ENCODE results near the gene ZNF366. TPM values are rescaled to one million over a fixed set of nuclear protein-coding genes. Genes with fewer than 3 reads are reported as not detected.

The ZNF366 gene
- total and polyA plus RNA-seq, 2 donors from 2014 or later = 0.22 to 8.1 TPM

DNA sequence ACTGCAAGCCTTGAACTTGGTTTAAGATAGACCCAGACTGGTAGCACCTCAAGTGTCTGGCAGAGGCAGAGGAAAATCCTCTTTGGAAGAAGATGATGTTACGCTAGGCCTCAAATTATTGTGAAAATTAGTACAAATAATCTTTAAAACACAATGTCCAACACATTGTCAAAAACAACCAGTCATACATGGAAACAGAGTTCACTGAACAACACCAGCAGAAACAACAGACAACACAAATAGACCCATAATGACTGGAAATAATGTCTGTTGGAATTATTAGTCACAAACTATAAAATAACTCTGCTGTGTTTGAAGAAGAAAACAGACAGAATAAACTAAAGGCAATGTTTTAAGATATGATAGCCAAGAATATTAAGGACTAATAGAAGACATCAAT, 15.4 kb upstream of the ZNF366 start:
- FAIRE-seq = no peak
- Histone ChIP-seq H3K27me3 (ENCODE audit: control insufficient read depth, insufficient read depth, low read length) (no peaks in the 10 kb centered on the region), H3K4me3 (ENCODE audit: low read length in 3 of 3) (no peak overlapping the region), H3K9me3 (ENCODE audit: control insufficient read depth in 2 of 3, insufficient read depth in 1 of 3, low read length in 3 of 3) (no peaks in the 10 kb centered on the region), H3K4me1 (ENCODE audit: control insufficient read depth in 2 of 3, insufficient read depth in 2 of 3, low read depth in 1 of 3, low read length in 3 of 3) (peaks cover 0 to 4% (median 0%) of the 10 kb centered on the region in 3 donors), H3K9ac (ENCODE audit: low read length in 3 of 3) (no peak overlapping the region), H3K36me3 (ENCODE audit: control insufficient read depth in 2 of 3, insufficient read depth in 3 of 3, low read length in 3 of 3) (no peaks in the 10 kb centered on the region), H3K27ac (ENCODE audit: low read depth in 2 of 2, low read length in 2 of 2) (no peak overlapping the region)
- intact Hi-C loops (cut with DNase I) = no loop called here
- DNase-seq = no peak
- TF ChIP-seq, protein P1, sequence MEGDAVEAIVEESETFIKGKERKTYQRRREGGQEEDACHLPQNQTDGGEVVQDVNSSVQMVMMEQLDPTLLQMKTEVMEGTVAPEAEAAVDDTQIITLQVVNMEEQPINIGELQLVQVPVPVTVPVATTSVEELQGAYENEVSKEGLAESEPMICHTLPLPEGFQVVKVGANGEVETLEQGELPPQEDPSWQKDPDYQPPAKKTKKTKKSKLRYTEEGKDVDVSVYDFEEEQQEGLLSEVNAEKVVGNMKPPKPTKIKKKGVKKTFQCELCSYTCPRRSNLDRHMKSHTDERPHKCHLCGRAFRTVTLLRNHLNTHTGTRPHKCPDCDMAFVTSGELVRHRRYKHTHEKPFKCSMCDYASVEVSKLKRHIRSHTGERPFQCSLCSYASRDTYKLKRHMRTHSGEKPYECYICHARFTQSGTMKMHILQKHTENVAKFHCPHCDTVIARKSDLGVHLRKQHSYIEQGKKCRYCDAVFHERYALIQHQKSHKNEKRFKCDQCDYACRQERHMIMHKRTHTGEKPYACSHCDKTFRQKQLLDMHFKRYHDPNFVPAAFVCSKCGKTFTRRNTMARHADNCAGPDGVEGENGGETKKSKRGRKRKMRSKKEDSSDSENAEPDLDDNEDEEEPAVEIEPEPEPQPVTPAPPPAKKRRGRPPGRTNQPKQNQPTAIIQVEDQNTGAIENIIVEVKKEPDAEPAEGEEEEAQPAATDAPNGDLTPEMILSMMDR (IDR thresholded peaks at IDR 0.05; ENCODE audit: borderline replicate concordance, extremely low read depth, insufficient read depth) = no peak

DNA sequence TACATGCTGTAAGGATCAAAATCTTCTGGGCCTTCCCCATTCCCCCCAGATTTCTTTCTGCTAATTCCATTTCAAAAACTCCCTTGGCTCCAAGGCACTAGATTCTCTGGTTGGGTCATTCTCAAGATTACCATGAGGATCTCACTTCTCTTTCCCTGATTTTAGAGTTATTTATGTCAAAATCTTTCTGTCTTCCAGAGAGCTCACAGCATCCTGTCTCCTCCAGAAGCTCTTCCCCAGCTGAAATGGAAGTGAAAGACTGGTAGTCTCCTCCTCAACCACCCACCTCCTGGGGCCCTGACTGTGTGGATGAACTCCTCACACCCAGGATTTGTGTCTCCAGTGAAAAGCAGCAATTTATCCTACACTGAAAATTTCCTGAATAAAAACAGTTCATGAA, 11.9 kb upstream of the ZNF366 start:
- FAIRE-seq = no peak
- intact Hi-C loops (cut with DNase I) = no loop called here
- Histone ChIP-seq H3K9me3 (ENCODE audit: control insufficient read depth in 2 of 3, insufficient read depth in 1 of 3, low read length in 3 of 3) (no peaks in the 10 kb centered on the region), H3K36me3 (ENCODE audit: control insufficient read depth in 2 of 3, insufficient read depth in 3 of 3, low read length in 3 of 3) (no peaks in the 10 kb centered on the region), H3K27ac (ENCODE audit: low read depth in 2 of 2, low read length in 2 of 2) (no peak overlapping the region), H3K9ac (ENCODE audit: low read length in 3 of 3) (no peak overlapping the region), H3K27me3 (ENCODE audit: control insufficient read depth, insufficient read depth, low read length) (no peaks in the 10 kb centered on the region), H3K4me3 (ENCODE audit: low read length in 3 of 3) (no peak overlapping the region), H3K4me1 (ENCODE audit: control insufficient read depth in 2 of 3, insufficient read depth in 2 of 3, low read depth in 1 of 3, low read length in 3 of 3) (peaks cover 0 to 4% (median 0%) of the 10 kb centered on the region in 3 donors)
- TF ChIP-seq, protein P1 (IDR thresholded peaks at IDR 0.05; ENCODE audit: borderline replicate concordance, extremely low read depth, insufficient read depth) = no peak
- no peak for DNase-seq

DNA sequence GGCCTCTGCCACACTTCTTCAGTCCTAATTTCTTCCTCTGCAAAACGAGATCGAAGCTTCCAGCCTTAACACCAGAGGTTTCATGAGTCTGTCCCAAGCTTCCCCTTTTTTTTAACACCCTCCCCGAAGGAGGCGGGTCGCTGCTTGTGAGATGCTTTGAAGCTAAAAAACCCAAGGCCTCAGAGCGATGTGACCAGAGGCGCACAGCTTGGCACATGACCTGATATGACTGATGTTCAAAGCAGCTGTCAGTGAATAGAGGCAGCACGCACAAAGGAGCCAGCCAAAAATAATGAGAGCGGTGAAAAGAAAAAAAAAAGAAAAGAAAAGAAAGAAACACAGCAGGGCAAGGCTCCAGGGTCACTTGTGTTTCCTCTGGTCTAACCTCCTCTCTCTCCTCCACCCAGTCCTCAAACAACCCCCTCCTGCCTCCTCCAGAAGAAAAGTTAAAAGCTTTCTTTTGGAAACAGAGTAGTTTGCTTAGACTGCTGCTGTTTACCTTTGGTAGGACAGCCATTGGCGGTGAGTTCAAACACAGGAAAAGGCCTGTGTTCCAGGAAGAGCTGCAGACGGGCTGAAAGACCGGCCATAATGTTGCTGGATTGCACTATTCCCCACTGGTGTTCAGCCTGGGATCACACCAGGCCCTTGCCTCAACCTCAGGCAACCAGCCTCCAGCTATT, 10.9 kb upstream of the ZNF366 start:
- intact Hi-C loops (cut with DNase I) = no loop called here
- H3K9ac ChIP-seq (ENCODE audit: low read length in 3 of 3) = no peak overlapping the region
- no peaks in the 10 kb centered on the region for H3K36me3 ChIP-seq (ENCODE audit: control insufficient read depth in 2 of 3, insufficient read depth in 3 of 3, low read length in 3 of 3)
- peaks cover 0 to 2% (median 0%) of the 10 kb centered on the region in 3 donors for H3K4me1 ChIP-seq (ENCODE audit: control insufficient read depth in 2 of 3, insufficient read depth in 2 of 3, low read depth in 1 of 3, low read length in 3 of 3)
- no peaks in the 10 kb centered on the region for H3K9me3 ChIP-seq (ENCODE audit: control insufficient read depth in 2 of 3, insufficient read depth in 1 of 3, low read length in 3 of 3)
- TF ChIP-seq, protein P1 (IDR thresholded peaks at IDR 0.05; ENCODE audit: borderline replicate concordance, extremely low read depth, insufficient read depth) = no peak
- H3K4me3 ChIP-seq (ENCODE audit: low read length in 3 of 3) = no peak overlapping the region
- no peaks in the 10 kb centered on the region for H3K27me3 ChIP-seq (ENCODE audit: control insufficient read depth, insufficient read depth, low read length)
- FAIRE-seq = no peak
- no peak overlapping the region for H3K27ac ChIP-seq (ENCODE audit: low read depth in 2 of 2, low read length in 2 of 2)
- no peak for DNase-seq

Data from kidney (tissue), 14 donors.